MM.1S (cell line): ENCODE data around the gene MAP9.

Source experiments
- CTCF ChIP-seq: fragments of 300-600 bp; sonication (generic); IDR thresholded peaks from 2 replicates; pipeline ENCODE4 v1.5.1; 2016; ENCODE audit warnings: antibody characterized with exemption, low read length, mixed read lengths
- EZH2 ChIP-seq: fragments of 300-600 bp; sonication (generic); optimal IDR thresholded peaks from 2 replicates; pipeline ENCODE3; 2017; ENCODE audit warnings: low read depth, mild to moderate bottlenecking, antibody characterized with exemption, low read length, mixed read lengths
- EZH2phosphoT487 ChIP-seq: fragments of 300-600 bp; sonication (generic); IDR thresholded peaks from 2 replicates; pipeline ENCODE4 v1.6.1; 2018; ENCODE audit warnings: antibody characterized with exemption, low read length

GRCh38 chr4:155371432-155372043, 5.2 kb downstream of the MAP9 start:
- TF ChIP-seq CTCF (peak; percentile 57), EZH2 (no peak), EZH2phosphoT487 (no peak)
